Testis (tissue), 3 donors: ENCODE data around the gene ATG16L1. TPM values are rescaled to one million over a fixed set of nuclear protein-coding genes. Genes with fewer than 3 reads are reported as not detected.

Source experiments
- DNase-seq: peaks from one replicate; pipeline ENCODE4 v3.0.0-alpha.2; 2019
- H3K27ac ChIP-seq, 2 donors: fragments of 200-600 bp; sonication (generic); one replicate each; pipeline ENCODE4 v1.5.1; 2019
- H3K27me3 ChIP-seq: fragments of 200-600 bp; sonication (generic); one replicate; pipeline ENCODE4 v1.5.1; 2019
- H3K36me3 ChIP-seq: fragments of 200-600 bp; sonication (generic); one replicate; pipeline ENCODE4 v1.5.1; 2017; ENCODE audit warnings: low read depth; ENCODE audit errors: missing control alignments
- H3K4me1 ChIP-seq: fragments of 200-600 bp; sonication (generic); one replicate; pipeline ENCODE4 v1.5.1; 2019
- H3K4me3 ChIP-seq, 2 donors: fragments of 200-600 bp; sonication (generic); one replicate each; pipeline ENCODE4 v1.5.1; 2017 to 2019
- H3K9me3 ChIP-seq: fragments of 200-600 bp; sonication (generic); one replicate; pipeline ENCODE4 v1.5.1; 2017
- CTCF ChIP-seq, 3 experiments: fragments of 450-650 bp in 2 of 3; fragments of 200-600 bp in 1 of 3; sonication (generic) in 1 of 3; IDR thresholded peaks; one replicate each; pipeline ENCODE4 v1.5.1; 2016 to 2019; ENCODE audit warnings: antibody characterized with exemption in 3 of 3, mild to moderate bottlenecking in 2 of 3, moderate library complexity in 1 of 3
- POLR2A ChIP-seq: fragments of 450-650 bp; IDR thresholded peaks from one replicate; pipeline ENCODE4 v1.6.1; 2017; ENCODE audit warnings: antibody characterized with exemption, mild to moderate bottlenecking, moderate library complexity
- WGBS, 2 donors: methylation state at CpG; one replicate each; pipeline ENCODE4 v1.1.5; 2018; 5-methylcytosine and 5-hydroxymethylcytosine counted together
- intact Hi-C: fragments of 100-400 bp; cut with DNase I; formaldehyde crosslinking; loops from one replicate; pipeline ENCODE4 v1.15.1; 2023; ENCODE audit warnings: low total_unique reads
- polyA plus RNA-seq: library from polyadenylated mRNA; stranded (reverse); fragments of 350-450 nt; fragmentation: Illumina TruSeq; extraction: RNeasy Lipid Tissue Mini Kit (QIAGEN cat#74804); gene quantifications from one replicate; pipeline ENCODE4 v1.2.3, GENCODE V29; 2014; ENCODE audit warnings: low read depth, low replicate concordance; ENCODE audit not compliant: insufficient read depth
- total RNA-seq, 2 donors: library from RNA; depleted of rRNA; stranded (reverse); fragments of >200 nt; gene quantifications; one replicate each; pipeline ENCODE4 v1.2.3, GENCODE V29; 2016

Gene ATG16L1
- total and polyA plus RNA-seq, 3 donors from 2014 or later: 37.3 to 53.1 (median 47.2) TPM

GRCh38 chr2:233325256-233325655, 73.8 kb downstream of the ATG16L1 start:
- Histone ChIP-seq H3K36me3 (no peaks in the 10 kb centered on the region), H3K27me3 (no peaks in the 10 kb centered on the region), H3K4me3 (no peak overlapping the region), H3K4me1 (no peaks in the 10 kb centered on the region), H3K27ac (no peak overlapping the region), H3K9me3 (no peaks in the 10 kb centered on the region)
- TF ChIP-seq CTCF (IDR thresholded peaks at IDR 0.05) (no peak), POLR2A (no peak)
- WGBS, 2 donors: 82 to 84% methylated on average over 4 of the region's 4 CpGs
- intact Hi-C loops: no loop called here
- no peak for DNase-seq

GRCh38 chr2:233325814-233326213, 74.3 kb downstream of the ATG16L1 start:
- intact Hi-C loops: no loop called here
- no peaks in the 10 kb centered on the region for H3K36me3 ChIP-seq

GRCh38 chr2:233326500-233326899, 75.0 kb downstream of the ATG16L1 start:
- WGBS, 2 donors: 88 to 93% methylated on average over 7 to 8 of the region's 8 CpGs
- DNase-seq: no peak
- Histone ChIP-seq H3K36me3 (no peaks in the 10 kb centered on the region), H3K27me3 (no peaks in the 10 kb centered on the region), H3K4me3 (no peak overlapping the region), H3K9me3 (no peaks in the 10 kb centered on the region), H3K27ac (no peak overlapping the region), H3K4me1 (no peaks in the 10 kb centered on the region)
- intact Hi-C loops: no loop called here
- no peak for TF ChIP-seq POLR2A
- TF ChIP-seq CTCF (IDR thresholded peaks at IDR 0.05): no peak

More at GRCh38 chr2:233325814-233326213, 74.3 kb downstream of the ATG16L1 start:
- H3K4me3 ChIP-seq: no peak overlapping the region
- H3K27ac ChIP-seq: no peak overlapping the region
- H3K9me3 ChIP-seq: no peaks in the 10 kb centered on the region
- no peak for TF ChIP-seq CTCF (IDR thresholded peaks at IDR 0.05)
- no peak for DNase-seq
- H3K27me3 ChIP-seq: no peaks in the 10 kb centered on the region
- WGBS, 2 donors: 65 to 82% methylated on average over 8 to 10 of the region's 10 CpGs
- no peaks in the 10 kb centered on the region for H3K4me1 ChIP-seq

GRCh38 chr2:233328922-233329321, 77.4 kb downstream of the ATG16L1 start:
- no peak overlapping the region for H3K27ac ChIP-seq
- intact Hi-C loops: no loop called here
- WGBS, 2 donors: 68 to 86% methylated on average over 4 of the region's 4 CpGs

More at GRCh38 chr2:233328922-233329321, 77.4 kb downstream of the ATG16L1 start:
- no peaks in the 10 kb centered on the region for H3K36me3 ChIP-seq
- TF ChIP-seq CTCF (IDR thresholded peaks at IDR 0.05) (no peak), POLR2A (no peak)
- no peaks in the 10 kb centered on the region for H3K27me3 ChIP-seq
- H3K4me1 ChIP-seq: no peaks in the 10 kb centered on the region
- no peak overlapping the region for H3K4me3 ChIP-seq
- no peak for DNase-seq
- no peaks in the 10 kb centered on the region for H3K9me3 ChIP-seq
